Naive thymus-derived CD8-positive, alpha-beta T cell (primary cell): ENCODE data around the gene SEC14L2. TPM values are rescaled to one million over a fixed set of nuclear protein-coding genes. Genes with fewer than 3 reads are reported as not detected.

Experiments used
- ATAC-seq, 2 donors: fragments of 150-1000 bp; cut with Tn5 transposase in 1 of 2; sonication (Bioruptor Pico), chemical (Tn5 transposase) in 1 of 2; 1 replicate in 1 of 2; 2 replicates in 1 of 2; pipeline ENCODE4 v1.10.0; 2021; ENCODE audit warnings: mild to moderate bottlenecking in 2 of 2, moderate library complexity in 2 of 2
- POLR2A ChIA-PET: fragments of 350-600 bp; sonication (Branson Sonifier 250); formaldehyde crosslinking; loops from one replicate; lab custom pipeline; 2021; ENCODE audit warnings: antibody characterized with exemption; lab: Charles Lee
- DNase-seq, 10 donors: peaks; one replicate each; pipeline versions ENCODE4 v3.0.0 to v3.0.0-alpha.2; 2020 to 2022
- H3K27ac Mint-ChIP-seq, 10 donors: one replicate each; pipeline ENCODE4 v1.8.0; 2020 to 2022; ENCODE audit warnings: mild to moderate bottlenecking in 10 of 10, mixed read lengths in 10 of 10, moderate library complexity in 4 of 10, inconsistent platforms in 1 of 10
- H3K27me3 Mint-ChIP-seq, 5 donors: one replicate each; pipeline ENCODE4 v1.8.0; 2021 to 2022; ENCODE audit warnings: mixed read lengths in 5 of 5
- H3K36me3 Mint-ChIP-seq, 3 donors: one replicate each; pipeline ENCODE4 v1.8.0; 2020 to 2022; ENCODE audit warnings: mixed read lengths in 3 of 3, mild to moderate bottlenecking in 2 of 3, inconsistent platforms in 1 of 3
- H3K4me1 Mint-ChIP-seq, 4 donors: one replicate each; pipeline ENCODE4 v1.8.0; 2021 to 2022; ENCODE audit warnings: mixed read lengths in 4 of 4
- H3K4me3 Mint-ChIP-seq, 10 donors: one replicate each; pipeline ENCODE4 v1.8.0; 2020 to 2022; ENCODE audit warnings: mild to moderate bottlenecking in 10 of 10, mixed read lengths in 10 of 10, moderate library complexity in 6 of 10, inconsistent platforms in 1 of 10
- H3K9me3 Mint-ChIP-seq, 9 donors: one replicate each; pipeline ENCODE4 v1.8.0; 2020 to 2022; ENCODE audit warnings: mixed read lengths in 9 of 9, mild to moderate bottlenecking in 3 of 9, inconsistent platforms in 1 of 9, moderate library complexity in 1 of 9
- polyA plus RNA-seq, 3 donors: library from polyadenylated mRNA; unstranded; fragments of 300-500 nt; fragmentation: Illumina TruSeq; gene quantifications; one replicate each; pipeline ENCODE4 v1.2.3, GENCODE V29; 2021
- total RNA-seq, 8 experiments: library from RNA in 2 of 8; stranded (reverse) in 2 of 8; gene quantifications; one replicate each; pipeline ENCODE4 v1.2.3 and lab custom pipeline; 2021 to 2026

Gene SEC14L2
- total and polyA plus RNA-seq, 5 experiments from 2014 or later = 16.8 to 25.9 (median 19.9) TPM

- H3K9me3 Mint-ChIP-seq = peaks cover 0 to 3% (median 0%) of the 10 kb centered on the region in 9 donors
- POLR2A ChIA-PET = no interaction called here
- no peak overlapping the region for H3K27ac Mint-ChIP-seq
- DNase-seq (no peak), ATAC-seq (no peak)
- H3K27me3 Mint-ChIP-seq = peaks cover 15 to 44% (median 30%) of the 10 kb centered on the region in 5 donors
- peaks cover 0 to 16% (median 3%) of the 10 kb centered on the region in 4 donors for H3K4me1 Mint-ChIP-seq
- H3K36me3 Mint-ChIP-seq = no peaks in the 10 kb centered on the region
- H3K4me3 Mint-ChIP-seq = no peak overlapping the region
Measured at GRCh38 chr22:30470655-30471054, 73.8 kb downstream of the SEC14L2 start.

- H3K4me1 Mint-ChIP-seq = peaks cover 0 to 16% (median 3%) of the 10 kb centered on the region in 4 donors
- H3K27me3 Mint-ChIP-seq = peaks cover 12 to 38% (median 27%) of the 10 kb centered on the region in 5 donors
- peaks cover 0 to 3% (median 0%) of the 10 kb centered on the region in 9 donors for H3K9me3 Mint-ChIP-seq
- H3K4me3 Mint-ChIP-seq = no peak within 1 kb of the TSS
- no peak for DNase-seq
- no peaks in the 10 kb centered on the region for H3K36me3 Mint-ChIP-seq
- POLR2A ChIA-PET = no interaction called here
- ATAC-seq = no peak
- H3K27ac Mint-ChIP-seq = peak within 1 kb of the TSS in 3 of 10 donors; percentile 14 to 81 (median 62)
Measured at GRCh38 chr22:30471616-30472318, 74.9 kb downstream of the SEC14L2 start, which contains the start of gene SEC14L3. Gene SEC14L3, minus strand, starts transcription at chr22:30472017. Its CDS starts 59 bp downstream, at chr22:30471958.

GRCh38 chr22:30472994-30473720 lies 76.3 kb downstream of the SEC14L2 start:
- POLR2A ChIA-PET = no interaction called here
- Mint-ChIP-seq H3K36me3 (no peaks in the 10 kb centered on the region), H3K9me3 (no peaks in the 10 kb centered on the region), H3K27me3 (peaks cover 12 to 34% (median 24%) of the 10 kb centered on the region in 5 donors), H3K27ac (peak overlapping the region in 5 of 10 donors; percentile 29 to 91 (median 34)), H3K4me1 (peaks cover 0 to 16% (median 3%) of the 10 kb centered on the region in 4 donors), H3K4me3 (no peak overlapping the region)
- DNase-seq (peak in 1 of 10 donors; percentile 17), ATAC-seq (peak in 1 of 2 donors; percentile 30)

- POLR2A ChIA-PET = no interaction called here
- DNase-seq (no peak), ATAC-seq (no peak)
- Mint-ChIP-seq H3K36me3 (no peaks in the 10 kb centered on the region), H3K27me3 (peaks cover 11 to 26% (median 16%) of the 10 kb centered on the region in 5 donors), H3K27ac (peak overlapping the region in 1 of 10 donors; percentile 45), H3K4me3 (no peak overlapping the region), H3K9me3 (no peaks in the 10 kb centered on the region), H3K4me1 (peaks cover 0 to 16% (median 3%) of the 10 kb centered on the region in 4 donors)
Measured at GRCh38 chr22:30474121-30474520, 77.3 kb downstream of the SEC14L2 start.

Other genes with a start within 250 kb of the SEC14L2 start
- gene LIF, start 150.3 kb upstream of the SEC14L2 start, total RNA-seq = not detected
- not detected for gene LIF, start 150.3 kb upstream of the SEC14L2 start, polyA plus RNA-seq
- 1 to 10 TPM in 1 of 2 experiments, under 1 TPM in 1; 0.81 to 1.1 TPM for gene OSM, start 130.2 kb upstream of the SEC14L2 start, total RNA-seq
- gene OSM, start 130.2 kb upstream of the SEC14L2 start, polyA plus RNA-seq = 10 to 100 TPM in 1 of 3 donors, 1 to 10 TPM in 2; 4.4 to 11.6 (median 4.4) TPM
- gene CASTOR1, start 107.5 kb upstream of the SEC14L2 start, total RNA-seq = 10 to 100 TPM; 18.0 to 20.4 TPM
- 10 to 100 TPM; 16.9 to 33.5 (median 20.8) TPM for gene CASTOR1, start 107.5 kb upstream of the SEC14L2 start, polyA plus RNA-seq
- 10 to 100 TPM; 66.7 to 67.7 TPM for gene TBC1D10A, start 70.1 kb upstream of the SEC14L2 start, total RNA-seq
- gene TBC1D10A, start 70.1 kb upstream of the SEC14L2 start, polyA plus RNA-seq = 10 to 100 TPM; 56.7 to 83.4 (median 62.0) TPM
- 100 to 1,000 TPM; 313 to 314 TPM for gene SF3A1, start 40.1 kb upstream of the SEC14L2 start, total RNA-seq
- 100 to 1,000 TPM in 1 of 3 donors, 10 to 100 TPM in 2; 66.5 to 119 (median 99.8) TPM for gene SF3A1, start 40.1 kb upstream of the SEC14L2 start, polyA plus RNA-seq
- 1 to 10 TPM; 2.8 to 4.1 TPM for gene CCDC157, start 40.0 kb upstream of the SEC14L2 start, total RNA-seq
- gene CCDC157, start 40.0 kb upstream of the SEC14L2 start, polyA plus RNA-seq = 1 to 10 TPM in 2 of 3 donors, under 1 TPM in 1; 0.66 to 2.5 (median 1.1) TPM
- 1 to 10 TPM; 5.6 to 6.2 TPM for gene RNF215, start 9.6 kb upstream of the SEC14L2 start, total RNA-seq
- under 1 TPM; 0.14 to 0.44 (median 0.39) TPM for gene RNF215, start 9.6 kb upstream of the SEC14L2 start, polyA plus RNA-seq
- 10 to 100 TPM; 15.8 to 18.0 TPM for gene MTFP1, start 28.8 kb downstream of the SEC14L2 start, total RNA-seq
- 10 to 100 TPM; 42.3 to 53.5 (median 50.0) TPM for gene MTFP1, start 28.8 kb downstream of the SEC14L2 start, polyA plus RNA-seq
- gene SEC14L3, start 75.0 kb downstream of the SEC14L2 start, total RNA-seq = not detected
- not detected for gene SEC14L3, start 75.0 kb downstream of the SEC14L2 start, polyA plus RNA-seq
- gene SEC14L4, start 108.7 kb downstream of the SEC14L2 start, total RNA-seq = not detected
- gene SEC14L4, start 108.7 kb downstream of the SEC14L2 start, polyA plus RNA-seq = not detected
- not detected for gene SEC14L6, start 149.7 kb downstream of the SEC14L2 start, total RNA-seq
- not detected for gene SEC14L6, start 149.7 kb downstream of the SEC14L2 start, polyA plus RNA-seq
- 1 to 10 TPM; 1.6 to 2.7 TPM for gene GAL3ST1, start 177.6 kb downstream of the SEC14L2 start, total RNA-seq
- 1 to 10 TPM in 1 of 3 donors, not detected in 2; 1.1 TPM for gene GAL3ST1, start 177.6 kb downstream of the SEC14L2 start, polyA plus RNA-seq
- 10 to 100 TPM; 60.4 to 70.2 TPM for gene PES1, start 194.9 kb downstream of the SEC14L2 start, total RNA-seq
- 10 to 100 TPM; 34.0 to 57.8 (median 34.3) TPM for gene PES1, start 194.9 kb downstream of the SEC14L2 start, polyA plus RNA-seq
- gene TCN2, start 210.2 kb downstream of the SEC14L2 start, total RNA-seq = under 1 TPM in 1 of 2 experiments, not detected in 1; 0.62 TPM
- gene TCN2, start 210.2 kb downstream of the SEC14L2 start, polyA plus RNA-seq = under 1 TPM in 1 of 3 donors, not detected in 2; 0.20 TPM
- 1 to 10 TPM; 1.5 to 1.6 TPM for gene SLC35E4, start 238.8 kb downstream of the SEC14L2 start, total RNA-seq
- under 1 TPM; 0.64 to 0.94 (median 0.94) TPM for gene SLC35E4, start 238.8 kb downstream of the SEC14L2 start, polyA plus RNA-seq